GM21619 (cell line): ENCODE data around the gene NFATC2.
"Not testable (repeated sequence)": the region's sequence is repeated elsewhere in the genome, so short reads cannot be mapped to it uniquely, and the experiment has no call there.

Experiments
- ATAC-seq: cut with Tn5 transposase; IDR thresholded peaks from one replicate; pipeline ENCODE4 v1.9.1; 2021; ENCODE audit not compliant: unreplicated experiment

The NFATC2 gene

DNA sequence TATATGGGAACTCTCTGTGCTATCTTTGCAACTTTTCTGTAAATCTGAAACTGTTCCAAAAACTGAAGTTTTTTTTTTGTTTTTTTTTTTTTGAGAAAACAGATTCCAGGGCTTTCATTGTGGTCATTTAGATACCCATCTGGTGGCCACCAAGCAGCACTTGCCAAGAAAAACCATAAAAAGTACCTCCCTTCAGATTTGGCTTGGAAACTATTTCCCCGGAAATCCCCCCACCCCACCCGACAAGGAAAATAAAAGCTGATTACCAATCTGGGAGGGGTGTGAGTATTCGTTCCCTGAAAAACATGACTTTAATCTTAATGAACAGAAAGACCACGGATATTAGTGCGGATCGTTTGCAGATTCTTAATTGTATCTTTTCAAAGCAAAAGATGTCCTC, 1.9 kb downstream of the NFATC2 start:
- ATAC-seq, result no peak

DNA sequence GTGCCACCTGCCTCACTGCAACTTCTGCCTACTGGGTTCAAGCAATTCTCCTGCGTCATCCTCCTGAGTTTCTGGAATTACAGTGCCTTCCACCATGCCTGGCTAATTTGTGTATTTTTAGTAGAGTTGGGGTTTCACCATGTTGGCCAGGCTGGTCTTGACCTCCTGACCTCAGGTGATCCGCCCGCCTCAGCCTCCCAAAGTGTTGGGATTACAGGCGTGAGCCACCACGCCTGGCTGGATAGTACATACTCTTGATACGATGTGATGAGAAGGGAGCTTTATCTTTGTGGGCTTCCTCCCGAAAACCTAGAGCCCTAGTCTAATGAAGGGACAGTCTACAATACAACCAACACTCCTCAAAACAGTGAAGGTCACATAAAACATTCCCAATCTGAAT, 2.4 kb downstream of the NFATC2 start:
- ATAC-seq, result not testable (repeated sequence)

DNA sequence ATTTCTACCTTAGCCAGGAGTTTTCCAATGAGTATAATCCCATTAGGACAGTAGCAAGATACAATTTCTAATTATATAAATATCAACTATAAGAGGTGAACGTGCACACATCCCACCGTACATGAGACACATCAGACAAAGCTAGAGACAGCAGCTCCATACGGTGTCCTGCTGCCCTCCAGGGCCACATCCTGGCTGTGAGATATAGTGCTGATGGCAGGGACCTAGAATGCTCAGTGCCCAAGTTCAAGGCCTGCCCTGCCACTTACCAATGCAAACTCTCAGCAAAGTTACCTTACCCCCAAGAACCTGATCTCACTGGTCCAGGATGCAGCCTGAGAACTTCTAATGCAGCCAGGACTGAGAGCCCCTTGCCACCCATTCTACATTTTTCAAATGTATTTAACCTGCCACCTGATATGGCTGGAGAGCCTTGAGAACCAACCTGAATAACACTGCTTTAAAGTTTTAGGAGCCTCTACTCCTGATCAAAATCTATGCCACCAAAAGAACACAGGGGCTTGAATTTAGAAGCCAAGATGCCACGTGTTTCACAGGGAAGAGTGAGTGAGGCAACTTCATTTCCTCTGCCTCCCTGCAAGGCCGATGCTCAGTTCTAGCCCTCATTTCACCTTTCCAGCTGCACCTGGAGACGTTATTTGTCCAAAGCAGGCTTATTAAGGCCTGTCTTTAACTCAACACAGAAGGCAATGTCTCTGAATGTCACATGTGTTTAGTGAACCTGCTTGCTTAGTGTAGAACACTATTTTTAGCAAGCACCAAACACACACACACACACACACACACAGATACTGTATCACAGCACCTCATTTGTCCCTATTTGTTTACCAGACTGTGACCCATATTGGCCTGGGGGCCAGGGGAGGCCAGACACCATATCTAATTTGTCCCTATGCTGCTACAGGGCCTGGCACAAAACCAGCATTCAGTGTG, 6.1 kb downstream of the NFATC2 start:
- ATAC-seq, result no peak

DNA sequence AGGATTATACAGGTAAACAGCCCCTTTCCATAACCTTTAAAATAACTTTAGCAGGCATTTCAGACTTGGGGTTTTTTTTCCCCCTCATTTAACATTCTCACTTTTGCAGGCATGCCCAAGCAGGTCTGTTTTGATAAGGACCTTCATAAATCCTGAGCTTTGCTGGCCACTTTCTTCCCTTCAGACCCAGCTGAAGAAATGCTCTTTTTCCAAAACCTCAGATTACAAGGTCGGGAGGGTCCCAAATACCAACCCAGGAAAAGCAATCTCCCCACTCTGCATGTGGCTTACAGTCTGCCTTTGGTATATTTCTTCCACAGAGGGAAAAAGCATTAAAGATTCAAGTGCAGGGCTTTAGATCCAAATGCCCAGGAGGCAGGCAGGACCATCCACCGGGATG, 6.8 kb downstream of the NFATC2 start:
- no peak for ATAC-seq

DNA sequence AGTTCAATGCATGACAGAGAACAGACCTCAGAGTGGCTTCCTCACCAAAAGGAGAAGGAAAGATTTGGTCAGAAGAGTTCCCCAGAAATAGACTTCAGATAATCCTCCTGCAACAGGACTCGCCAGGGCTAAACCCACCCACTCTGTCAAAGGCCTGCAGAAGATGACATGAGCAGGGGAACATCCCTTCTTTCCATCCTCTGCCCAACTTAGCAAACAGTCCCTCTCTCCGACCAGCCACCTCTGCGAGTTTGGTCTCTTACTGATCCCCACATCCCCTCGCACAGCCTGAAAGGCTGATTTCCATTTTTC, 7.5 kb downstream of the NFATC2 start:
- no peak for ATAC-seq

DNA sequence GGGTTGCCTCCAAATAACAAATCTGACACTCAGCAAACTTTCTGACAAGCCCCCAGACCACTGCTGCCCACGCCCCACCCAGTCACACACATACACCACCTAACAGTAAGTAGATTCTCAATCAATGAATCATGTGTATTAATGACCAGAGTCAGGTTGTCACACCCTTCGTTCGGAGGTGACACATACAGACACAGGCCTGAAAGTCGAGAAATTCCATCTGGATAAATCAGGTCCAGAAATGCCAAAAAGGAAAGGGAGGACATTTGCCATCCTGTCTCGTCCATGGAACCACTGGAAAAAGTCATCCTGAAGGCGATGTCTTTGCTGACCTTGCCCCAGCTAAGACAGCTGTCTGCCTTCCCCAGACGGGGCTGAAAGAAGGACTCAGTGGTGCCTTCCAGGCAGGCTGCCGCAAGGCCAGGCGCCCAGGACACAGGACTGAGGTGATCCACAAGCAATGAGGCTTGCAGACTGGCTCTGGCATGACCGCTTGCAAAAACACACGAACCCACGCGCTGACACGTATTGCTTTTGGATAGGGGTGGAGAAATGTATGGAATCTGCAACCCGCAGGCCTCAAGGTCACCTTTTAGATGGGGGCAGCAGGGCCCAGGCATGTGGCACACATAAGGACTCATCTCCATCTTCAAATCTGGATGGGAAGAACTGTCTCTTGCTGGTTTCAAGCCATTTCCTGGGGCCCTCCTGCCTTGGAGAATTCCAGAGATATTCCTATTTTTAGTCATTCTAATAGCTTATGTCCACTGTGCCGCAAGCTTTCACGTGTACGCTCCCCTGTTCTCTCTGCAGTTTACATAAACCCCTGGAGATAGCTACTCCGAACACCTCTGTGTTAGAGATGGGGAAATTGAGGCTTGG, 9.0 kb downstream of the NFATC2 start:
- no peak for ATAC-seq

DNA sequence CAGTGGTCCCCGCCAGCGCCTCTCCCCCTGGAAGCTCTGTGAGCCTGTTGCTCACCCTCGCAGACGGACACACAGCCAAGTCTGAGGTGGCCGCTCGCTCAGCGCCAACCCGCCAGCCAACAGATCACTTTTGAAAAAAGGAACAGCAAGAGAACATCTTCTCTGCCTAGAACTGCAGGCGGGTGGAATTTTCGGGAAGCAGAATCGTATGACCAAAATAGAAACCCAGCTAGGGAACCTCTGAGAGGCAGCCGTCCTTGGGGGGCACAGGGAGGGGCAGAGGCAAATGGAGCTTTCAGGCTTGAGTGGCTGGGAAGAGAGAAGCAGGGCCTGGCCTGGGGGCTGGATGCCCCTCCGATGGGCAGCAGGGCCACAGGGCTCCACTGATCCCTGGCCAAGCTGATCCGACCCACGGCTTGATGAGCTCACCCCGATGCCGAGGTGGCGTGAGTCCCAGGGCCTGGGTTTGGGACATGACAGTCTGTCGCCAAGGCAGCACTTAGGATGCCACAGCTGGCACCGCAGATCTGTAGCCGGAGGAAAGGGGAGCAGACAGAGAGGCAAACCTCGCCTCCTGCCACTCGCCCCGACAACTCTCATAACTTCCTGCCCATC, 9.8 kb downstream of the NFATC2 start:
- no peak for ATAC-seq

DNA sequence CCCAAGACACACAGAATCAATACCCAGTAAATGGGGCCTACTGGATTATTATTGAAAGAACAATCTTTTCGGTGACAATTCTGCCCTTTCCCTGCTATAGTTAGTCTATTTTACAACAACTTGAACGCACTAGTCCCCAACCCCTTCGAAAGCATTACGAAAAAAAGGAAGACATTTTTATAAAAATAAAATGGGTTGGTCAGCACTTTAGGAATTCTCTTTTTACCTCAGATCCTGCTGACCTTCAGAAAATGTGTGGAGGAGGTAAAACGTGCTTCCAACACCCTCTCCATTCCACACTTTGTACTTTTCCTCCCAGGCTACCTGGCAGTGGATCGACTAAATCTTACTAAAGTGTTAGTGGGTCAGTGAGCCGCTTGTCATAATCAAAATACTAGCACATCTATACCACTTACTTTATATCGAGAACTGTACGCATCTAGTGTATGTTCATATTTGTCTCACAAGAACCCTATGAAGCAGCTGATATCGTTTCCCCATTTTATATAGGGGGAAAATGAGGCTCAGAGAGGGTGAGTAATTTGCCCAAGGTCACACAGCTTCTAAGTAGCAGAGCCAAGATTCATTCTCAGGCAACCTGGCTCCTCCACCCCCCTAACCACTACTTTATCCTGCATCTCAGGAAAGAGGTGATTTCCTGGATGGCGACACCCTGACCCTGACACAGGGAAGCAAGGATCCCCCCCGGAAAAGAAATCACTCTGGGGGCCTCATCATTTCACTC, 10.6 kb downstream of the NFATC2 start:
- no peak for ATAC-seq

DNA sequence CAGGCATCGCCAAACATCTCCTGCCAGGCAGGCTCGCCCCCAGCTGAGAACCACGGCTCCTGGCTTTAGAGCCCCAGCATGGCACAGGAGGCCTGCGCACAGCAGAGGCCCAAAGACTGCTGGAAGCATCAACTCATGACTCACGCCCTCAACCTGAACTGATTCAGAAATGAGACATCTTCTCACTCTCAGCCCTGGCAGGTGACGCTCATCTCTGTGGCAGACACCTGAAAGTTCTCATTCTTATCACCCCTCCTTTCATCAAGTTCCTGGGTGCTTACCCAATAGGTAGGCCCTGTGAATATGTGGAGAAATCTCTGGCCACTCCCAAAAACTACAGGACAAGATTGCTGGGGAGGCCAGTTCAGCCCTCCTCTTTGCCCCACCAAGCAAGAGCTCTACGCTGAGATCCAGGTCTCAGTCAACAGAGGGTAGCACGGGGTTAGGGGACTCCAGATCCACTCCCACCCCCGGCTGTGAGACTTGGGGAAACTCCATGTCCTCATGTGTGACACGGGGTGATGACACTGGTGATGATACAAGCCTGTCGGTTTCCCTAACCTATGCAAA, 11.3 kb downstream of the NFATC2 start:
- peak; percentile 56 for ATAC-seq

DNA sequence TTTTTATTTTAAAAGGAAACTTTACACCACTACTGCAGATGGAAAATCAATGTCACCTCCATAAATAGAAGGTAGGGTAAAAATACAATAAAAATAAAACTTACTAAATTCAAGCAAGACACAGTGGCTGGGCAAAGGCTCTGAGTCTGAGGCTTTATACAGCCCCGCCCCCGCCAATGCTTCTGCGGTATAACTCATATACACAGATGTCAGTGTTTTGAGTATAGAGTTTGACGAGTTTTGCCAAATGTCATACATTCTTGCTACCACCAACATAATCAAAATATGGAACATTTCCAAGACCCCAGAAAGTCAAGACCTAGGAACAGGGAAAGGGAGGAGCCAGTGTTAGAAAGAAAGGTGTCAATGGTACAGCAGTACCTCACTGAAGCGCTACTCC, 12.8 kb downstream of the NFATC2 start:
- no peak for ATAC-seq

DNA sequence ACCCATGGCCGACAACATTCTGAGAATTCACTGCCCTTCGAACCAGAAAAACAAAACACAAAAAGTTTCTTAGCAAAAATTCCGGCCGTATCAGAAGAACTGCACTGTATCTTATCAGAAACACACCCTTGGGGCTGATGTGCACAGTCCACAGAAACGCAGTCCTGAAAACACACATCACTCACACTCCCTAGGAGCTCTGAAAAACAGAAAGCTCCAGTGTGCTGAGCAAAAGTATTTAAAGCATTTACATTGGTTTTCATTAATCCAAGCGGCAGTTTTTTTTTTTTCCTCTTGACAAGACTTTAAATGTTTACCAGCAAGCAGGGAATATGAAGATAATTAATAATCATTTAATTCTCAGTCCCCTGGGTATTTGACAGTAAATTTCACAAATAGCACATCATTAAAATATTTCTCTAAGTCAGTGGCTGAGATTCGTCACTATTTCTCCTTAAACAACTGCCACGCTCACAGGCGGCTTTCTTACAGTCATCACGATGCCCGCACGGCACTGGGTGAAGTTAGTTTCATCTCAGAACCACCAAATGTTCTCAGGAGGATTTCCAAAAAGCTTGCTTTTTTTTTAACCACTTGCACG, 13.3 kb downstream of the NFATC2 start:
- ATAC-seq, result no peak

DNA sequence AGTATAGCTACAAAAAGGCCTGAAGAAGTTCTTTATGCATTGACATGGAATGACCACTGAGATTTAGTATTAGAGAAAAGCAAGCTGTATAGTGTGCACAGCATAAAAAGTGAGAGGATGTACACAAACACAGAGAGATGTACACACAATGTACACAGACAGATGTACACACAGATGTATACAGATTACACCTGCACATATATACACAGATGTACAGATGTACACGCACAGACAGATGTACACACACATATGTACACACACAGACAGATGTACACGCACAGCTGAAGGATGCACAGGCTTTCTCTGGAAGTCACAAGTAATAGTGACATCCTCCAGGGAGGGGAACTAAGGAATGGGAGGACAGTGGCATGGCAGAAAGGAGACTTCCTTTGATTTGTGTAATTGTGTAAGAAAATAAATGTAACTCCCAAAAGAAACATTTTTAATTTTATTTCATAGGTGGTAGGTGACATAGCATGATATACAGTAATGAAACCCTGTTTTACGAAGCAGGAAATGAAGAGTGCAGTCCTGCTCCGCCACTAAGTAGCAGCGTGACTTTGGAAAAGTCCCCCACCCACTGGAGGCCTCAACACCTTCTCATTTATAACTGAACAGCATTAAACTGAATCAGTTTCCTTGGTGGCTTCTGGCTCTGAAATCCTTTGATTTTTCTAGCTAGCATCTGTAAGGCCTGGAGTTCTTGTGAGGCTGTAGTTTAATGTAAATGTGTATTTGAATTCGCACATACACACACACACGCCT, 14.1 kb downstream of the NFATC2 start:
- ATAC-seq, result no peak

DNA sequence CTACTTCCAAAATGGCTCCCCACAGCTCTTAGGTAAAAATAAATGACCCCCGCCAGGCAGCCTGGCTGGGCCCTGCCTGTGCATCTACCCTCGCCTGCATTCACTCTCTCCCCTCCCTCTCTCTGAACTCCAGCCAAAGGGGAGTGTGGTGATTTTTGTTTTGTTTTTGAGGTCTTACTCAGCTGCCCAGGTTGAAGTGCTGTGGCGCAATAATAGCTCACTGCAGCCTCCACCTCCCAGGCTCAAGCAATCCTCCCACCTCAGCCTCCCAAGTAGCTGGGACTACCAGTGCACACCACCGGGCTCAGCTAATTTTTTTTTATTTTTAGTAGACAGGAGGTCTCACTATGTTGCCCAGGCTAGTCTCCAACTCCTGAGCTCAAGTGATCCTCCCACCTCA, 15.8 kb downstream of the NFATC2 start:
- ATAC-seq, result no peak

DNA sequence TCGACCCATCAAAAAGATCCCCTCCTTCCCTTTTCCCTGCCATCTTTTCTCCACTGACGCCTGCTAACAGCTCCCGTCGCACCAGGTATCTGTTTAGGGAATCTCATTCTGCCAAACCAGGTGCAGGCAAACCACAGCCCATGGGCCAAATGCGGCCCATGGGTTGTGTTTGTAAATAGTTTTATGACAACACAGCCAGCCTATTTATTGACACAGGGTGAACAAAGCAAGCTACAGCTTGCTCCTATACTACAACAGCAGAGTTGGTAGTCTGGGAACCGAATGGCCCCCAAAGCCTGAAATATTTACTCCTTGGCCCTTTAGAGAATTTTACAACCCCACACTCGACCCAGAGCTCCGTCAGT, 16.4 kb downstream of the NFATC2 start:
- no peak for ATAC-seq

DNA sequence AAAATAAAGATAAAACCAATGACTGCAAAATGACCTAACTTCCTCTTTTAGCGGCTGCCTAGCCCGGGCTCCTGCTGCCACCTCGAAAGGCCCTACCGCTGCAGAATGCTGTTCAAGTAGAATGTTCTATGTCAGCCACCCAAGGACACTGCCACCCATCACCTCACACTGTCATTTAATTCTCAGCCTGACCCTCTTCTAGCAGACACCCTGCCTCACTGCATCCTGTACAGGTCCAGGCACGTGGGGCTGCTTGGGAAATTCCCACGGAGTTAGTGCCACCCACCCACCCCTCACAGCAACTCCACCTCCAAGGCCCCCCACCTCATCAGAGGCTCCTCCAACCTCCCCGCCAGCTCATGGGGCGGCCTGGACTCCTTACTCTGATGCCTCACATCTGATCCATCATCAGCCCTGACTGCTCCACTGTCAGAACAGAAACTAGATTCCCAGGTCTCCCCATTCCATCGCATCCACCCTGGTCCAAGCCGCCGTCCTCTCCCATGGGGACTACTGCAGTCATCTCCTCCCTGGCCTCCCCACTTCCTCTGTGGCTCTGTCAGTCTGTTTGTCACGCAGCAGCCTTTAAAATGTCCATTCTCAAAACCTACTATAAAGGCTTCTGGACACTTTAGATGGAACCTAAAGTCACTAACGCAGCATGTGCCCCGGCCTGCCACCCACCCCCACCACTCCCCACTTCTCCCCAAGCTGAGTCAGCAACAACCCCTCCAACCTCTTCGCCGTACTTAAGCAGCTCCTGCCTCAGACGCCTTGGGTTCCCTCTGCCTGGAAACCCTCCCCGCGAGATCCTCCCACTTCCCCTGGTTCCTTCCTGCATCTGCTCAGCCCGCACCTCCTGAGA, 17.0 kb downstream of the NFATC2 start:
- no peak for ATAC-seq

DNA sequence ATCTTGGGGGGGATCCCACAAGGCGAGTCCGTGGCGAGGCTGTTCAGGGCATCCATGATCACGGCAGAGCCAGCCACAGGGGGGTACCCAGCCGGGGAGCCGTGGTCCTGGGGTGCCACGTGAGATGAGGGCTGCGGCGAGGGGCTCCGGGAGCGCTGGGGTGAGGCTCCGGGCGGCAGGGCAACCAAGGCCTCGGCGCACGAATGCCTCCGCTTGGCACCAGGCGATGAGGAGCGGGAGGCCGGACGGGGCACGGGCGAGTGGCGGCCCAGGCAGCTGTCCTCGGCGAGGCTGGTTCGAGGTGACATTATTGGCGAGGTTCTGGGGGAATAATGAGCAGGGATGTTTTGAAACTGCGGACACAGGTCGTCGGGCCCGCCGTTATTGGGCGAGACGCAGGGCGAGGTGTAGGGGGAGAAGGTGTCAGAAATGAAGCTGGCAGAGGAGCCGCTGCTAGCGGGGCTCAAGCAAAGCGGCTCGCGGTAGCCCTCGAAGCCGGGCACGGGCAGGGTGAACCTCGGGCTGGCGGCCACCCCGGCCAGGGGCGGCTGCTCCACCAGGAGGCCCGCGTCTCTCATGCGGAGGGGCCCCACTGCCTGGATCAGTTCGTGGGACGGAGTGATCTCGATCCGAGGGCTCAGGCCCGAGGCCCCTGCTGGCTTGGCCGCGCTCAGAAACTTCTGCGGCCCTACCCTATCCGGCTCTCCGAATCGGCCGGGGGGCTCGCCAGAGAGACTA, 19.1 kb downstream of the NFATC2 start:
- ATAC-seq, result no peak

DNA sequence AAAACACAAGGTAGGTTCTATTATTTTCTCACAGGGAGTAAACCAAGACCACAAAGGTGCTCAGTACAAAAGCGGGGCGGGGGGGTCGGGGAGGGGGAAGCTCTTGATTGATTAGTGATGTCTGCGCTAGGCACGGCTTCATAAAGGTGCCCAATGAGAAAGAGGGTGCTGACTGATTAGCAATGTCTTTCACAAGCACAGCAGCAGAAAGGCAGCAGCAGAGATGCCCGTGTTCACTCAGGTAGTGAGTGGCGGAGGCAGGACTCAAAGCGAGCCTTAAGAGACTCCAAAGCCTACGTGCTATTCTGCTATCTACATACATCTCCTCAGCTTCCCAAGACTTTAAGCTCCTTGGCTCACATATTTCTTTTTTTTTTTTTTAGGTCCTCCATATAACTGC, 20.3 kb downstream of the NFATC2 start:
- no peak for ATAC-seq

DNA sequence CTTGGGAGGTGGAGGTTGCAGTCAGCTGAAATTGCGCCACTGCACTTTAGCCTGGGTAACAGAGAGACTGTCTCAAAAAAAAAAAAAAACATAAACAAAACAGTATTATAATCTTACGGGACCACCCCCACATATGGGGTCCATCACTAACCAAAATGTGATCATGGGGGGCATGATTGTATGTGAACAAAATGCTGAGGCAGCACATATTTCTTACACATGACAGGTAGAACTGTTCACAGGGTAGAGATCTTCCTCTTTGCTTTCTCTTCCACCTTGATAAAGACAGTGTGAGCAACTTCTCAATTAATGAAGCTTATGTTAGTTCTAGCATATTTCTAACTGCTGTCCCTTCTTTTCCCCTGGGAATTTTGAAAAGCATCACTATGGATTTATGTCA, 24.7 kb downstream of the NFATC2 start:
- no peak for ATAC-seq
